Keratinocyte (primary cell): ENCODE results near the gene TRAPPC8. TPM values are rescaled to one million over a fixed set of nuclear protein-coding genes. Genes with fewer than 3 reads are reported as not detected.
"Not testable (repeated sequence)": the region's sequence is repeated elsewhere in the genome, so short reads cannot be mapped to it uniquely, and the experiment has no call there.

Experiments used
- DNase-seq: peaks from one replicate; pipeline ENCODE4 v3.0.0-alpha.2; 2011; ENCODE audit warnings: low read depth, missing footprints, low spot score
- FAIRE-seq: peaks from 2 replicates; lab custom pipeline; 2011; peaks lifted over from hg19 to GRCh38; lab: Jason Lieb, UNC
- H2AFZ ChIP-seq: 2 replicates; pipeline ENCODE4 v1.6.0; 2012; ENCODE audit warnings: low read length, control low read depth, inconsistent platforms; ENCODE audit not compliant: control insufficient read depth
- H3K27ac ChIP-seq: 2 replicates; pipeline ENCODE4 v1.5.1; 2011; ENCODE audit warnings: low read length; ENCODE audit not compliant: control insufficient read depth, insufficient read depth
- H3K27me3 ChIP-seq: 3 replicates; pipeline ENCODE4 v1.6.0; 2011; ENCODE audit warnings: low read length; ENCODE audit not compliant: control insufficient read depth, insufficient read depth; ENCODE audit errors: extremely low read depth
- H3K36me3 ChIP-seq, 2 experiments: 2 replicates in 1 of 2; 3 replicates in 1 of 2; pipeline ENCODE4 v1.5.1; 2011; ENCODE audit warnings: low read length in 2 of 2, mild to moderate bottlenecking in 1 of 2; ENCODE audit not compliant: control insufficient read depth in 2 of 2, insufficient read depth in 2 of 2; ENCODE audit errors: extremely low read depth in 1 of 2
- H3K4me1 ChIP-seq: 3 replicates; pipeline ENCODE4 v1.5.1; 2011; ENCODE audit warnings: low read length; ENCODE audit not compliant: control insufficient read depth, insufficient read depth; ENCODE audit errors: extremely low read depth
- H3K4me2 ChIP-seq: 3 replicates; pipeline ENCODE4 v1.6.0; 2011; ENCODE audit warnings: low read depth, low read length; ENCODE audit not compliant: control insufficient read depth, insufficient read depth; ENCODE audit errors: extremely low read depth
- H3K4me3 ChIP-seq, 3 experiments: fragments of 200-600 bp in 1 of 3; sonication (generic) in 1 of 3; 2 replicates in 2 of 3; 3 replicates in 1 of 3; pipeline ENCODE4 v1.5.1; 2011 to 2016; ENCODE audit warnings: low read length in 3 of 3, mild to moderate bottlenecking in 3 of 3, control low read depth in 2 of 3, inconsistent platforms in 1 of 3, low read depth in 1 of 3, mixed read lengths in 1 of 3, mixed run types in 1 of 3, moderate library complexity in 1 of 3; ENCODE audit not compliant: control insufficient read depth in 2 of 3, insufficient read depth in 2 of 3; ENCODE audit errors: extremely low read depth in 1 of 3
- H3K79me2 ChIP-seq: 2 replicates; pipeline ENCODE4 v1.6.0; 2012; ENCODE audit warnings: low read length; ENCODE audit not compliant: control insufficient read depth, insufficient read depth
- H3K9ac ChIP-seq: 3 replicates; pipeline ENCODE4 v1.6.0; 2011; ENCODE audit warnings: low read length; ENCODE audit not compliant: control insufficient read depth, insufficient read depth; ENCODE audit errors: extremely low read depth
- H3K9me1 ChIP-seq: 3 replicates; pipeline ENCODE4 v1.6.0; 2011; ENCODE audit warnings: low read length; ENCODE audit not compliant: control insufficient read depth, insufficient read depth; ENCODE audit errors: extremely low read depth
- H3K9me3 ChIP-seq: 2 replicates; pipeline ENCODE4 v1.5.1; 2012; ENCODE audit warnings: low read depth, low read length; ENCODE audit not compliant: control insufficient read depth
- H4K20me1 ChIP-seq: 3 replicates; pipeline ENCODE4 v1.6.0; 2011; ENCODE audit warnings: low read length; ENCODE audit not compliant: control insufficient read depth, insufficient read depth; ENCODE audit errors: extremely low read depth
- CTCF ChIP-seq, 3 experiments: IDR thresholded peaks in 1 of 3; conservative IDR thresholded peaks in 1 of 3; optimal IDR thresholded peaks in 1 of 3; 2 replicates in 2 of 3; 3 replicates in 1 of 3; pipeline versions ENCODE3 to v1.5.1; 2011; ENCODE audit warnings: low read length in 3 of 3, mild to moderate bottlenecking in 3 of 3, moderate library complexity in 2 of 3, control low read depth in 1 of 3, inconsistent platforms in 1 of 3; ENCODE audit not compliant: insufficient read depth in 2 of 3; ENCODE audit errors: extremely low read depth in 1 of 3
- EZH2 ChIP-seq: IDR thresholded peaks from one replicate; pipeline ENCODE4 v1.6.1; 2012; ENCODE audit warnings: inconsistent platforms, mild to moderate bottlenecking, low read length, moderate library complexity
- dilution Hi-C: fragments of 300-500 bp; cut with MboI; formaldehyde crosslinking; loops from one replicate; pipeline ENCODE4 v1.7.0; 2020; ENCODE audit warnings: low sequenced_read_pairs; ENCODE audit not compliant: extremely low pct_ligation_motif_present
- polyA plus RNA-seq, 5 experiments: library from polyadenylated mRNA; depleted of rRNA in 3 of 5; stranded (reverse) in 3 of 5; stranded (forward) in 1 of 5; unstranded in 1 of 5; fragments of >200 nt; gene quantifications; 1 replicate in 1 of 5; 2 replicates in 3 of 5; 3 replicates in 1 of 5; pipeline versions ENCODE4 v1.2.1 to v1.2.3, GENCODE V29; 2011 to 2012; ENCODE audit warnings: missing spikeins in 2 of 5, low read depth in 1 of 5, low replicate concordance in 1 of 5

The TRAPPC8 gene
- polyA plus RNA-seq, 1 donor (not counting 4 experiments of a cell fraction or from before 2014, with no cell fraction given), result 64.8 TPM

GRCh38 chr18:31814132-31814531 is 128.8 kb downstream of the TRAPPC8 start:
- no peak overlapping the region for H2AFZ ChIP-seq
- FAIRE-seq, result no peak
- no peaks in the 10 kb centered on the region for H3K79me2 ChIP-seq

GRCh38 chr18:31810336-31811130 is 132.4 kb downstream of the TRAPPC8 start:
- FAIRE-seq, H3K4me2 ChIP-seq, DNase-seq, H3K9ac ChIP-seq, H3K27ac ChIP-seq, H3K4me1 ChIP-seq, H3K79me2 ChIP-seq, H4K20me1 ChIP-seq, H3K9me3 ChIP-seq, H3K9me1 ChIP-seq, H3K4me3 ChIP-seq, H2AFZ ChIP-seq, dilution Hi-C loops, H3K27me3 ChIP-seq, H3K36me3 ChIP-seq: not testable (repeated sequence)

More at GRCh38 chr18:31814132-31814531, 128.8 kb downstream of the TRAPPC8 start:
- H3K4me1 ChIP-seq, result no peaks in the 10 kb centered on the region
- no peaks in the 10 kb centered on the region for H3K36me3 ChIP-seq
- H3K9me1 ChIP-seq, result no peaks in the 10 kb centered on the region
- H3K4me3 ChIP-seq, result no peak overlapping the region
- TF ChIP-seq EZH2 (no peak), CTCF (optimal IDR thresholded peaks at IDR 0.05 in 1 of 3, IDR thresholded peaks at IDR 0.05 in 1 of 3, conservative IDR thresholded peaks at IDR 0.05 in 1 of 3; ENCODE audit: extremely low read depth in 1 of 3, insufficient read depth in 2 of 3, low read length in 3 of 3) (no peak)
- dilution Hi-C loops, result no loop called here
- no peaks in the 10 kb centered on the region for H4K20me1 ChIP-seq
- no peak overlapping the region for H3K9ac ChIP-seq
- no peaks in the 10 kb centered on the region for H3K9me3 ChIP-seq
- H3K4me2 ChIP-seq, result no peak overlapping the region
- no peaks in the 10 kb centered on the region for H3K27me3 ChIP-seq
- no peak overlapping the region for H3K27ac ChIP-seq
- no peak for DNase-seq

GRCh38 chr18:31809049-31809448 is 133.9 kb downstream of the TRAPPC8 start:
- H3K27me3 ChIP-seq, DNase-seq, H3K36me3 ChIP-seq, dilution Hi-C loops, FAIRE-seq, H2AFZ ChIP-seq, H3K27ac ChIP-seq, H4K20me1 ChIP-seq, H3K4me2 ChIP-seq, H3K9ac ChIP-seq, H3K4me1 ChIP-seq, H3K9me1 ChIP-seq, H3K79me2 ChIP-seq, H3K4me3 ChIP-seq, H3K9me3 ChIP-seq: not testable (repeated sequence)
